Measurements from ENCODE around the gene UBE2D4.

The UBE2D4 gene

DNA sequence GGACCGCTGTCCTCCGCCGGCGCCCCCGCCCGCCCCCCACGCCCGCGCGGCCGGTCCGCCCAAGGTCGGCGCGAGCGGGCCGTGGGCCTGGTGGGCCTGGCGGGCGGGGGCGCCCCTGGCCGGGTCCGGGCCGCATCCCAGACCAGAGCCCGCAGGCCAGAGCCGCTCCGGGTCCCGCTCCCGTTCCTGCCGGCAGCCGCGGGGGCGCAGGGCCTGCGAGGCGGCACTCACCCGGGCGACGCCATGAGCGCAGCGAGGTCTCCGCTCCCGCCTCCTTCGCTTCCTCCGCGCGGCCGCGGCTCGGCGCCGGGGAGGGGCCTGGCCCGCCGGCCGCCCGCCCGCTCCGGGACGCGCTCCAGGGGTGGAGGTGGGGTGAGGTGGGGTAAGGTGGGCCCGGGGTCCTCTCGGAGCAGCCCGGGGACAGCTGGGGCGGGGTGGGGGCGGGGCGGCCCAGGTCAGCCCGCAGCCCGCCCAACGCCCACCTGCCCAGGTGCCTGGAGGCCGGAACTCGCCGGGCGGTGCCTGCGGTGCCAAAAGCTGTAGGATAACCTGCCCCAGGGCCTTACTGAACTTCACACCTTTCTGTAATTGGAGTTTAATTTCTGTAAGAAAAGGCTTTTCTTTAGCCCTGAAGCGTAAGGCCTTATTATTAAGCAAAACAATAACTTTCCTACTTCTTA lies 19.8 kb upstream of the UBE2D4 start, which contains the start of gene URGCP:
Gene URGCP, minus strand, starts transcription at position 266 of the 680 bp plus-strand sequence. Its CDS starts 21 bp downstream, at position 245.
- DNase-seq (ENCODE audit: low spot score) = peak; percentile 17

DNA sequence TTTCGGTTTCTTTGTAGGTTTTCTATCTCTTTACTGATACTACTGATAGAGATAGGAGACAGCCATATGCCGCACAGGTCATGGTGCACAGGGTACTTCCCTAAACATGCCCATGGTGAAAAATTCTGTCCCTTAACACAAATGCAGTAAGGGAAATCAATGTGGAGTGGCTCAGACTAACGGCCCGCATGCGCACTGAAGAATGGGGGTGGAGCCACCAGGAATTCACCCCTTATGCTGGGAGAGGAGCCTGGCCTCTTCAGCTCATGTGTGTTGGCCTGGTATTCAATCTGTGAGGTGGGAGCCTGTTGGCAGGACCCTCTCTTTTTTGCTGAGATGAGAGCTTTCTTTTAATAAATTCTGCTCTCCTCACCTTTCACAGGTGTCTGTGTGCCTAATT lies 11.4 kb upstream of the UBE2D4 start:
- DNase-seq (ENCODE audit: low spot score) = no peak

DNA sequence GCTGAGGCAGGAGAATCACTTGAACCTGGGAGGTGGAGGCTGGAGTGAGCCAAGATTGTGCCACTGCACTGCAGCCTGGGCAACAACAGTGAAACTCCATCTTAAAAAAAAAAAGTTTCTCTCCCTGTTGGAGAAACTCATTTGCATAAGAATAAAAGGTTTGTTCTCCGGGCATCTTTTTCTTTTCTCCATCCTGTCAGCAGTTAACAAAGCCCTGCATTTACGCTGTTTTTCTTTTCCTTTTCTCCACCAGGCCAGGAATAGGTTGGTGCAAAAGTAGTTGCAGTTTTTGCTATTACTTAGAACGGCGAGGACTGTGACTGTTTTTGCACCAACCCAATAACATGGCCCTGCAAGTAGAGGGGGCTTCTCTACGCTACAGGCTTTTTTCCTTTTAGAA lies 10.3 kb upstream of the UBE2D4 start:
- no peak for DNase-seq (ENCODE audit: low spot score)

DNA sequence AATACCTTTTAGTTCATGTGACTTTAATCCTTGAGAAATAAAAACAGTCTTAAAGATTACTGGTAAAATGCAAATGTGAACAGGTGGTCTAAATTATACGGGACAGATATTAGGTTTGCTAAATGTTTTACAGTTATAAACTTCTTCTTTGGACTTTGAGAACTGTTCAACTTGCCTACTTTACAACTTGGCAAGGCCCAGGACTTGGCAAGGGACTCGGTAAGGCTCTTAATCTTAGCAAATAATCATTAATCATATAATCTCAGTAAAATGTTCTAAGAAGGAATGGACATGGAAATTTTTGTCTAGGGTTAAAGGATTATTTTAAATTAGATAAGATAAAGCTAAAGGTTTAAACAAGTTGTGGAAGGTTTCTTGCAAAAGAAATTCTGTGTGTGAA lies 4.8 kb upstream of the UBE2D4 start:
- no peak for DNase-seq (ENCODE audit: low spot score)

DNA sequence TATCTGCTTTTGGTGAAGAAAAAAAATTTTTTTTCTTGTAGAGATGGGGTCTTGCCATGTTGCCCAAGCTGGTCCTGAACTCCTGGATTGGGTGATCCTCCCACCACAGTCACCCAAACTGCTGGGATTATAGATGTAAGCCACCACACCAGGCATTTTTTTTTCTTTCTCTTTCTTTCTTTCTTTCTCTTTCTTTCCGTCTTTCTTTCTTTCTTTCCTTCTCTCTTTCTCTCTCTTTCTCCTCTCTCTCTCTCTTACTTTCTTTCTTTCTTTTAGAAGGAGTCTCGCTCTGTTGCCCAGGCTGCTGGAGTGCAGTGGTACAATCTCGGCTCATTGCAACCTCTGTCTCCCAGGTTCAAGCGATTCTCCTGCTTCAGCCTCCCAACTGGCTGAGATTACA lies 3.5 kb upstream of the UBE2D4 start:
- no peak for DNase-seq (ENCODE audit: low spot score)

DNA sequence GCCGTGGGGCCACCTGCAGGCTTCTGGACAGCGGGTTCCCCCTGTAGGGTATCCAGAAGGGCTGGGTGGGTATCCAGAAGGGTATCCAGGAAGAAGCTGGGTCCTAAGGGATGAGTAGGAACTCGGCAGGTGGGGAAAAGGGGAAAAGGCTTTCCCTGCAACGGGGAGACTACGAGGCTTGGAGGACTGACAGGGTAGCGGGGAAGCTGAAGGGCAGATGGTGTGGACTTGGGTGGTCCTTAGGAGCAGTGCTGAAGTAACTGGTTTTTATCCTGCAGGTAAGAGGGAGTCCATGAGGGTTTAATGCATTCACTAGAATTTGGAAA lies 525 bp downstream of the UBE2D4 start:
- DNase-seq (ENCODE audit: low spot score) = no peak

DNA sequence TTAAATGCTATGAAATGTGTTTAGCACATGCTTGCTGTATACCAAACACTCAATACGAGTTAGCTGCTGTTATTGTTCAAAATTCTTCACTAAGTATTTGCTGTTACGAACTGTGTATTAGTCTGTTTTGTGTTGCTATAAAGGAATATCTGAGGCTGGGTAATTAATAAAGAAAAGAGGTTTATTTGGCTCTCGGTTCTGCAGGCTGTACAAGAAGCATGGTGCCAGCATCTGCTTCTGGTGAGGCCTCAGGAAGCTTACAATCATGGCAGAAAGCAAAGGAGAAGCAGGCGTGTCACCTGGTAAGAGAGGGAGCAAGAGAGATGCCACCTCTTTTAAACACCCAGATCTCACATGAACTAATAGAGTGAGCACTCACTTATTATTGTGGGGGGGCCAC lies 1.6 kb downstream of the UBE2D4 start:
- DNase-seq (ENCODE audit: low spot score) = no peak

DNA sequence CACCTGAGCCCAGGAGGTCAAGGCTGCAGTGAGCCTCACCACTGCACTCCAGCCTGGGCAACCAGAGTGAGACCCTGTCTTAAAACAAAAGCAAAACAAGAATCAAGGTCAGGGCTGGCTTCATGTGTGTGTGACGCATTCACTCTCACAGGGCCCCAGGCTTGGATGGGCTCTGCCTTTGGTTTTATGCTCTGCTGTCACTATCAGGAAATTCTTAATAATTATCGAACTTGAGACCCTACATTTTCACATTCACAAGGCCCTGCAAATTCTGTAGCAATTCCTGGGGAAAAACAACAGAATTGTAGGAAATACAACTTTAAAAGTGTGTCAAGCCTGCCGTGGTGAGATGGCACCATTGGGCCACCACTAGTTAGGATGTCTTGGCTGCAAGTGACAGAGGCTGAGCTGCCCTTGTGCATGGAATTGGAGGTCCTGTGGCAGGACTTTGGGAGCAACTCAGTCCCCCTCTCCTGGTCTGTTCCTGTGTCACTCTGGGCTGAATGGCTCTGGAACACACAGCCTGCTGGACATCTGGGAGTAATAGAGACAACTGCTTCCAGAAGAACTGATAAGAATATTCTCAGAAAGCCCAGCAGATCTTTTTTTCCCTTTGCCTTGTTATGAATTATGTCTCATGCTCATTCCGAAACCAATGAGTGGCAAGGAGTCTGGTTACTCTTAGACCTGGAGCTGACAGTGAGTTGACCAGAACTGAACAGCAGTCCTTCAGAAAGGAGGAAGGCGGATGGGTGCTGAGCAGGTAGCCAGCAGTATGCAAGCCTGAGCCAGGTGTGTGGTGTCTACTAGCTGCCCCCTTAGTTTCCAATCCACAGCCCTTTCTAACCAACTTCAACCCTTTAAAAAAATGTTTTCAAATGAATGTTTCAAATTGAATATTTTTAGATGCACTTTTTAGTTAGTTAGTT lies 3.6 kb downstream of the UBE2D4 start:
- no peak for DNase-seq (ENCODE audit: low spot score)

DNA sequence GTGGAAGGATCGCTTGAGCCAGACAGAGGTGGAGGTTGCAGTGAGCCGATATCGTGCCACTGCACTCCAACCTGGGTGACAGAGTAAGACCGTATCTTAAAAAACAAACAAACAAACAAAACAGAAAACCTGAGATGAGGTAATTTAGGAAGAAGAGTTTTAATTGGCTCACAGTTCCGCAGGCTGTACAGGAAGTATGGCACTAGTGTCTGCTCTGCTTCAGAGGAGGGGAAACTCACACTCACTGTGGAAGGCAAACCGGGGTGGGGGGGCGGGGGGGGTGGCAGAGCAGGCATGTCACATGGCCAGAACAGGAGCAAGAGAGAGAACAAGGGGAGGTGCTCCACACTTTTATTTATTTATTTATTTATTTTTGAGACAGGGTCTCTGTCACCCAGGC lies 5.1 kb downstream of the UBE2D4 start:
- DNase-seq (ENCODE audit: low spot score) = no peak

DNA sequence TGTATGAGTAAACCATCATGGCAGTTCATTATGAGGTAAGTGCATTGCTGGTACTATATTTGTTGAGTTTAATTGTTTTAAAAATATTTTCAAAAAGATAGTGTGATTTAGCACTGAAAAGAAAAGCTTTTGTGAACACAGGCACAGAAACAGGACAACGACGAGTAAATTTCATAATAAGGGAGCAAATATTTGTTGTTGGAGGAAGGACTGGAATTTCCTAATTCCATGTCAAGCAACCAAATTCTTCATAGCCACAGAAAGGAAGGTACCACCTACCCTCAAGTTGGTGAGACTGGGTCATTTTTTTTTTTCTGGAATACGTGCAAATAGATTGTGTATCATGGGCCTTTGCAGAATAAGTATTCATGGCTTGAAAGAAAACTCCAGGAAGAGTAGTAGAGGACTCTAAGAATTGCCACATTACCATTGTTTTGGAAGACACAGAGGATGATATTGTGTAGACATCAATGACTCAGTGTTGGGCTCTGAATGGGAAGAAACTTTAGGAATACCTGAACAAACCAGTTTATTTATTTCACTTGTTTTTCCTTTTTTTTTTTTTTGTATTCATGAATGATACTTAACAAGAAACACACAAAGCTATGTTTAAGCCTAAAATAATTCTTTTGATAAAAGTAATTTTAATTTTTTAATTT lies 7.8 kb downstream of the UBE2D4 start:
- no peak for DNase-seq (ENCODE audit: low spot score)

DNA sequence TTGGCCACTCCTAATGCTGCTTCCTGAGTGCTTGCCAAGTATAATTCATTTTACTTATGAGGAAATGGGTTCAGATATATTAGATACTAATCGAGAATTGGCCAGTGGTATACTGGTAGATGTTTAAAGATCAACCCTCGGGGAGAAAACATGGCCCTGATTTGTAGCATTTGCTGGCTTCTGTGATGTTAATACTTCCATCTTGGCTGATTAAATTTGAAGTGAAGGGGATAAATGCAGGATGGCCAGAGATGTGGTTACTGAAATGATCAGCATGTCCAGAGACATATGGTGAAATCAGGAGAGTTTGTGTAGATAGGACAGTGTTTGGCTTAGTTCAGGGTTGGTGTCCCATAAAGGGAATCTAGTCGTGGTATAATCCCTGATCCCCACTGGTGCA lies 11.2 kb downstream of the UBE2D4 start:
- DNase-seq (ENCODE audit: low spot score) = no peak

DNA sequence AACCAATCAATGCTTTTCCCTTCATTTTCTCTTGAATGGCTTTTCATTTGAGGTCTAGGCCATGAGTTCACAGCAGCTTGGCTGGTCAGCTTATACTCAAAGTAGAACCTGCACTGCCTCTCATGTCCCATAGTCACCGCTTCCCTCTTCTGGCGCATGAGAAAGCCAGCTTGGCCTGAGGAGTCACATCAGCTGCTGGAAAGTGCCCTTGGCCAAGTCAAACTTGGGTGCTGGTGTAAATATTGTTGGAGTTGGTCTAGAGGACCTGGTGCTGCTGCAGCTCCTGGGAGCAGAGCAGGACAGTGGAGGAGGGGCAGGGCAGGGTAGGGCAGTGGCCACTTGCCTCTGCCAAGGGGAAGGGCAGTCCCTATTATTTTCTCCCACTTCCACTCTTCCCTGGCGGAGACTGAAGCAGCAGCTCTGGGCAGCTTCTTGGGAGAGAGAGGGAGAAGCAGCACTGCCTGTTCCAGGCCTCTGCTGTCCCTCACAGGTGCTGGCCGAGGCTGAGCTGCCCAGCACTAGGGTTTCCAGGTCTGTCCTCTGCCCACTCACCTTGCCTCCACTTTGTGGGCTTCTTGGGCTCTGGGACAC lies 12.8 kb downstream of the UBE2D4 start:
- no peak for DNase-seq (ENCODE audit: low spot score)

DNA sequence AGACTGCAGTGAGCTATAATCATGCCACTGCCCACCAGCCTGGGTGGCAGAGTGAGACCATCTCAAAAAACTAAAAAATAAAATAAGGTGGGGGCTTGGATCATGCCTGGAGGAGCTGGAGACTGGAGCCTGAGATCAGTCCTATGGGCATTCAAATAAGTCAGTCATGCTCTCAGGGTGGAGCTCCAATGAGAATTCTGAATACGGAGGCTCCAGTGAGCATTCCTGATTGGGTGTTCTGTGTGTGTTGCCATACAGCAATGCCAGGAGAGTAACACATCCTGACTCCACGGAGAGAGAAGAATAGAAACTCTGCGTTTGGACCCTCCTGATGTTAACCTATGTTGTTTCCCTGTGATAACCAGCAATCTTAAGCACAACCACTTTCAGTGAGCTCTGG lies 16.0 kb downstream of the UBE2D4 start:
- DNase-seq (ENCODE audit: low spot score) = no peak

DNA sequence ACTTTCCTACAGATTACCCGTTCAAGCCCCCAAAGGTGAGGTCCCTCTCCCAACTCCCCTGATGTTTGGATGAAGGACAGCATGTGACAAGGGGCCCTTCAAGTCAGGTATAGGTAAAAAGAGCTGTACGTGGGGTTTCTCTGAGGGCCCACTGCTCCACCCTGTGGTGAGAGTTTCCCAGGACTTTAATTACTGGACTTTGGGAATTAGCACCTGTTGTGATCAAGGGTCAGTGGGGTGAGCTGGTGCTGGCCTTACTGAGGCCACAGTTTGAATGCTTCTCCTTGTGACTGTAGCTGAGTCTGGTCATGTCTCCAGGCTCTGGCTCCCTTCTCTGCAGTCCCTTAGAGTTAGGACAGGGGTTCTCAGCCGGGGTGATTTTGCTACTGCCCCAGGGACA lies 16.8 kb downstream of the UBE2D4 start:
- no peak for DNase-seq (ENCODE audit: low spot score)

DNA sequence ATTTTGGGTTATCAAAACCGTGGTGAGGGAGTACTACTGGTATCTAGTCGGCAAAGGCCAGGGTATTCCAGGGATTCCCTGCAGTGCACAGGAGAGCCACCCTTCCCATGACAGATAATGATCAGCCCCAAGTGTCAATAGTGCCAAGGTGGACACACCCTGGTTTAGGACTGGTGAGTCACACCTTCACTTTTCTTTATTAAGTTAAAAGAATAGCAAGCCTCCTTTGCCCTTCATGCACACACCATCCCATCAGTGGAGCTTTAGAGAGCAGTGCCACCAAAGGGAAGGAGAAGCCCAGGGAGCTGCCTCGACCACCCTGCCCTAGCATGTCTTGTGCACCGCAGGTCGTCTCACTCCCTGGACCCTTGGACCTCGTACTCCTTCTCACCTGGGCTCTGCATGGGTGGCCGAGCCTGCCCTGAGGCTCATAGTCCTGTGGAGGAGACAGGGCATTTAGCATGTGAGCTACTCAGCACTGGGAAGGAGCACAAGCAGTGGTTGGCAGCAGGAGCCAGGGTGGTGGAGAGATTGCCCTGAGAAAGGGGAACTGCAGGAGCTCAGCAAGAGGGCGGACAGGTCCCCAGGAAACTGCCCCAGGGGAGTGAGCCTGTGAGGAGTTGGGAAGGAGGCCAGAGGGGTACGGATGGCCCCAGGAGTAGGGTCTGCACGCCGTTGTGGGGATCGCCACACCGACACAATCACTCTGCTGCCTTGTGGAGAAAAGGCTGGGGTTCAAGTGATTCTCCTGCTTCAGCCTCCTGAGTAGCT lies 17.4 kb downstream of the UBE2D4 start:
- DNase-seq (ENCODE audit: low spot score) = no peak

DNA sequence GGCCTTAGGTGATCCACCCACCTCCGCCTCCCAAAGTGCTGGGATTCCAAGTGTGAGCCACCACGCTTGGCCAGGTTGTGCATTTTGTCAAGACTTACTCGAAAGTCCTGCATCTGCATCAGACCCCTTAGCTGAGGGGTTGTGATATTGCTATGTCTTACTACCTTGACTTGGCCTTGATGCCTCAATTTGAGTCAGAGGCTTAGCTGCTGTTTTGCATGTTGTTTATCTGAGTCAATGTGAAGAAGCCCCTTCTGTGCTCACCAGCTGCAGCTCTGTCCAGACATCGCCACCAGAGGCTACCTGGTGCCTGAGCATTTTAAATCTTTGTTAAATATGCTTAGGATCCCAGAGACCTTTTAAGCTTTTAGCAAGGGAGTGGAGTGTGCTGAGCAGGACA lies 18.1 kb downstream of the UBE2D4 start:
- DNase-seq (ENCODE audit: low spot score) = no peak

DNA sequence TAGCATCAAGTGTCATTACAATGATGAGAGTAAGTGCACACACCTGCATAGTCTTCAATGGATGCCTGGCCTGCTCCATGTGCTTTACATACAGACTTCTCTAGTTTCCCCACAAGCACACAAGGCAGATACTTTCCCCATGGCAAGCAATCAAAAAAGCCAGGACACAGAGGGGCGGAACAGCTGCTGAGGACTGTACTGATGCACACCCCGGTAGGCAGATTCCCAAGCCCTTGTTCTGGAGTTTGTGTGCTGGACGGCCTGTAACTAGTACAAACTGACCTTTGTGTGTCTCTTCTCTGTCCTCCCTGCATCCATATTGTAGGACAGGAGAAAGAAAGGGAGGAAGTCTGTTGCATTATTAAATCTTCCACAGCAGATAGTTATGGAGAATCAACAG lies 25.8 kb downstream of the UBE2D4 start:
- DNase-seq (ENCODE audit: low spot score) = no peak

DNA sequence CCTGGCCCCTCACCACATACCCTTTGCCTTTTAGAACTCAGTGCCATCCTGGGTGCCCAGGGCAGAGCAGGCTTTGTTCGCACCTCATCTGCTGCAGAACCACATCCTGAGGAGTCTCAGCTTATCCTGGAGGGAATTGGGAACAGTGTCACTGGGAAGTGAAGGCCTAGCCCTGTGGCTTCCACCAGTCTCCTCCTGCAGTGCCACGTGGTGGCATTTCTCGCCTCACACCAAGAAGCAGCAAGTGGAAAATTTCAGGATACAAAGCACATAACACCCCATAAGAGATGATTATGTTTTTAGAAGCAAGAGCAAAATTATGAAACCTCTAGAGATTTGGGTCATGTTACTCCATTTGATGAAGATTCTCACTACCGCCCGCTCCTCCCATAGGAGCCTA lies 26.8 kb downstream of the UBE2D4 start:
- no peak for DNase-seq (ENCODE audit: low spot score)

DNA sequence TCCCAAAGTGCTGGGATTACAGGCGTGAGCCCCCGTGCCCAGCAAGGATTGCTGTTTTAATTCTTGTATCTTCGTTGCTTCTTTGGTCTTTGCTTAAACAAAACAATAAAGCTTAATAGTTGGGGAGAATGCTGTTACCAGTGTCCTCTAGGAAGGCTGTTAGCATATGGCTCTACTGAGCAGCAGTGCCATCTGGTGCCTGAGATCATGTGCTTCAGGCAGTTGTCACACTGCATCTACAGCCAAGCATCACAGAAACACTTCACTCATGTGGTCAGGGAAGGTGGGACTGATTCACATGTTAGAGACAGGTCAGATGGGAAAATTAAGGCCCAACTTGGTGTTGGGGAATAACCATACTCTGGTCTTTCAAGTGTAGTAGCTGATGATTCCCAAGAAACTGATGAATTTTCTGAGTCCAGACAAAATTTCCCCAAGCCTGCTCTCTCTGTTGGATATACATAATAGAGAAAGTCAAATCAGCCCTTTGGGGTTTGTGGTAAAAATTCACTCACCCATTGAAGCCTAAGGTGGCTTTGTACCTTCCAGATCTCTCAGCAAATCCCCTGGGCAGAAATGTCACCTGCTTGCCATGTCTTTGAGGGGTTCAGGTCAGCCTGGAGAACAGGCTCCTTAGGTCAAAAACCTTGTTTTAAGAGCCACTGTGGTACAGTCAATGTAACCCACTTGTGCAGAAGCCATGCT lies 28.4 kb downstream of the UBE2D4 start:
- peak; percentile 51 for DNase-seq (ENCODE audit: low spot score)

DNA sequence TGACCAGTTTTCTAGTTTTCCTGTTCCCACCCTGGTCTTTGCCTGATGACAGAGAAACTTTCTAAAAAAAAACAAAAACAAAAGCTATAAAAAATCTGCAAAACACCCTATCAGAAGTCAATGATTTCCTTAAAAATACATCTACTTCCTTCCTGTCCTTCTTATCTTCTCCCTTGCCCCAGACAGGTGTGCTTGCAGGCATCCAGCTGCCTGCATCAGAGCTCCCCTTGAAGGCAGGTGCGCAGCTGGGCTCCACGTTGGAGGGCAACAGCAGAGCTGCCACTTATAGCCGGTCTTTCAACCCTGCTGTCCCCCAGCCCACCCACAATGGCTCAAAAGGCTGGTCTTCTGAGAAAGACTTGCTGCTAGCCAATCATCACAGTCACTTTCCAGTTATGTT lies 29.8 kb downstream of the UBE2D4 start:
- DNase-seq (ENCODE audit: low spot score) = no peak

DNA sequence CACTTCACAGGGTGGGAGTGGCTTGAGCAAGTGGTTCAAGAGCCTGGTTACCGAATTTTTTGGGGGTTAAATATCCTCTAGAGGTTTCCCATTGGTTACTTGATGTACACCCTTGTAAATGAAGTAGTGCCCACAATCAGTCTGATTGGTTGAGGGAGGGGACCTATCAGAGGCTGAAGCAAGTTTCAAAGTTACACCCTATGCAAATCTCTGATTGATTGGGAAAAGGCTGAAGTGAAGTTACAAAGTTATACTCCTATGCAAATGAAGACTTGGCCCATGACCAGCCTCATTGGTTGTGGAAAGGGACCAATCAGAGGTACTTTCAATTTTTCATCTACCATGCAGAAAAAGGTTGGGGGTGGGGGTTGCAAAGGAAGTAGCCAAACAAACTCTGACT lies 34.7 kb downstream of the UBE2D4 start:
- DNase-seq (ENCODE audit: low spot score) = no peak
